Colonic mucosa (tissue), 4 donors: ENCODE measurements around the gene ROBO1. TPM values are rescaled to one million over a fixed set of nuclear protein-coding genes. Genes with fewer than 3 reads are reported as not detected.

ENCODE experiments used
- DNase-seq: peaks from one replicate; pipeline ENCODE4 v3.0.0-alpha.2; 2020
- H3K27ac ChIP-seq: fragments of 200-600 bp; one replicate; pipeline ENCODE4 v1.8.0; 2021
- H3K27me3 ChIP-seq: fragments of 200-600 bp; one replicate; pipeline ENCODE4 v1.8.0; 2021
- H3K36me3 ChIP-seq: fragments of 200-600 bp; one replicate; pipeline ENCODE4 v1.8.0; 2021
- H3K4me1 ChIP-seq: fragments of 200-600 bp; one replicate; pipeline ENCODE4 v1.8.0; 2021; ENCODE audit warnings: mild to moderate bottlenecking
- H3K4me3 ChIP-seq: fragments of 200-600 bp; one replicate; pipeline ENCODE4 v1.8.0; 2021
- H3K9ac ChIP-seq, 2 donors: one replicate each; pipeline ENCODE4 v1.7.0; 2013; ENCODE audit warnings: control low read depth in 2 of 2, low read depth in 2 of 2, low read length in 2 of 2
- H3K9me3 ChIP-seq: fragments of 200-600 bp; one replicate; pipeline ENCODE4 v1.8.0; 2021
- CTCF ChIP-seq: fragments of 200-600 bp; IDR thresholded peaks from one replicate; pipeline ENCODE4 v1.8.0; 2022; ENCODE audit warnings: antibody characterized with exemption, mild to moderate bottlenecking
- intact Hi-C: fragments of 100-400 bp; cut with DNase I; formaldehyde crosslinking; loops from one replicate; pipeline ENCODE4 v1.14.1; 2022
- total RNA-seq, 2 donors: library from RNA; stranded (reverse); fragmentation: NEBNext Ultra II Directional in 1 of 2; extraction: Animal tissue kit (Norgen Biotek cat#: 25700) in 1 of 2; gene quantifications; one replicate each; pipeline ENCODE4 v1.2.1, GENCODE V29; 2021
- donor health status: healthy.
- donor health status: DM: no; HTN: no; CAD: no.
- donor health status: DM: no; HTN: no; CAD: no.

Gene ROBO1
- total RNA-seq, 2 donors from 2014 or later = 8.1 to 9.4 TPM

- H3K9me3 ChIP-seq = no peaks in the 10 kb centered on the region
- no peak for DNase-seq
- H3K36me3 ChIP-seq = no peaks in the 10 kb centered on the region
- H3K4me1 ChIP-seq = no peaks in the 10 kb centered on the region
- no peak overlapping the region for H3K4me3 ChIP-seq
- TF ChIP-seq CTCF = no peak
- intact Hi-C loops = no loop called here
- H3K27me3 ChIP-seq = no peaks in the 10 kb centered on the region
- no peak overlapping the region for H3K9ac ChIP-seq
- no peak overlapping the region for H3K27ac ChIP-seq
Observed at GRCh38 chr3:78614486-78614885, 1153.3 kb downstream of the ROBO1 start.

- Histone ChIP-seq H3K9me3 (no peaks in the 10 kb centered on the region), H3K27ac (no peak overlapping the region), H3K27me3 (no peaks in the 10 kb centered on the region), H3K4me3 (no peak overlapping the region), H3K4me1 (no peaks in the 10 kb centered on the region), H3K9ac (no peak overlapping the region), H3K36me3 (no peaks in the 10 kb centered on the region)
- no peak for DNase-seq
- TF ChIP-seq CTCF = no peak
- intact Hi-C loops = no loop called here
Observed at GRCh38 chr3:78613421-78613879, 1154.3 kb downstream of the ROBO1 start.

- Histone ChIP-seq H3K9ac (no peak overlapping the region), H3K27ac (no peak overlapping the region), H3K4me1 (no peaks in the 10 kb centered on the region), H3K4me3 (no peak overlapping the region), H3K27me3 (no peaks in the 10 kb centered on the region), H3K9me3 (no peaks in the 10 kb centered on the region), H3K36me3 (no peaks in the 10 kb centered on the region)
- no peak for TF ChIP-seq CTCF
- DNase-seq = no peak
- intact Hi-C loops = no loop called here
Observed at GRCh38 chr3:78611278-78611677, 1156.5 kb downstream of the ROBO1 start.

GRCh38 chr3:78610462-78611125 is 1157.2 kb downstream of the ROBO1 start:
- Histone ChIP-seq H3K27me3 (no peaks in the 10 kb centered on the region), H3K9ac (no peak overlapping the region), H3K4me3 (no peak overlapping the region), H3K4me1 (no peaks in the 10 kb centered on the region), H3K9me3 (no peaks in the 10 kb centered on the region), H3K36me3 (no peaks in the 10 kb centered on the region), H3K27ac (no peak overlapping the region)
- intact Hi-C loops = no loop called here
- no peak for TF ChIP-seq CTCF
- DNase-seq = no peak

GRCh38 chr3:78606756-78607155 is 1161.0 kb downstream of the ROBO1 start:
- H3K4me1 ChIP-seq = no peaks in the 10 kb centered on the region
- no peak overlapping the region for H3K4me3 ChIP-seq
- H3K9ac ChIP-seq = no peak overlapping the region
- H3K27me3 ChIP-seq = no peaks in the 10 kb centered on the region
- DNase-seq = no peak
- intact Hi-C loops = no loop called here
- no peaks in the 10 kb centered on the region for H3K36me3 ChIP-seq
- TF ChIP-seq CTCF = no peak
- no peaks in the 10 kb centered on the region for H3K9me3 ChIP-seq
- H3K27ac ChIP-seq = no peak overlapping the region
